Memory B cell (primary cell): ENCODE data around the gene SENP6.
"Not testable (repeated sequence)": the region's sequence is repeated elsewhere in the genome, so short reads cannot be mapped to it uniquely, and the experiment has no call there.

Source experiments
- ATAC-seq: fragments of 150-1000 bp; cut with Tn5 transposase; 2 replicates; pipeline ENCODE4 v1.10.0; 2021; ENCODE audit warnings: low read depth, mild to moderate bottlenecking, moderate library complexity
- DNase-seq, 2 donors: peaks; one replicate each; pipeline ENCODE4 v3.0.0; 2022; ENCODE audit warnings: low spot score in 2 of 2
- H3K27ac Mint-ChIP-seq: one replicate; pipeline ENCODE4 v1.8.0; 2022; ENCODE audit warnings: mild to moderate bottlenecking, moderate library complexity, mixed read lengths
- H3K27me3 Mint-ChIP-seq: one replicate; pipeline ENCODE4 v1.8.0; 2022; ENCODE audit warnings: mixed read lengths
- H3K36me3 Mint-ChIP-seq: one replicate; pipeline ENCODE4 v1.8.0; 2022; ENCODE audit warnings: mild to moderate bottlenecking, mixed read lengths
- H3K4me1 Mint-ChIP-seq: one replicate; pipeline ENCODE4 v1.8.0; 2022; ENCODE audit warnings: mixed read lengths
- H3K4me3 Mint-ChIP-seq: one replicate; pipeline ENCODE4 v1.8.0; 2022; ENCODE audit warnings: mild to moderate bottlenecking, moderate library complexity, mixed read lengths
- H3K9me3 Mint-ChIP-seq: one replicate; pipeline ENCODE4 v1.8.0; 2022; ENCODE audit warnings: mixed read lengths

SENP6 gene

GRCh38 chr6:75727206-75727605, 125.5 kb downstream of the SENP6 start:
- no peaks in the 10 kb centered on the region for H3K36me3 Mint-ChIP-seq
- H3K27me3 Mint-ChIP-seq, result no peaks in the 10 kb centered on the region
- H3K27ac Mint-ChIP-seq, result no peak overlapping the region
- no peak overlapping the region for H3K4me3 Mint-ChIP-seq
- H3K9me3 Mint-ChIP-seq, result no peaks in the 10 kb centered on the region
- no peak for DNase-seq
- H3K4me1 Mint-ChIP-seq, result no peaks in the 10 kb centered on the region
- no peak for ATAC-seq

- not testable (repeated sequence) for H3K9me3 Mint-ChIP-seq, DNase-seq, H3K4me1 Mint-ChIP-seq, H3K27me3 Mint-ChIP-seq, H3K27ac Mint-ChIP-seq, H3K36me3 Mint-ChIP-seq, H3K4me3 Mint-ChIP-seq, ATAC-seq
Measured at GRCh38 chr6:75731029-75731428, 129.3 kb downstream of the SENP6 start.

GRCh38 chr6:75735491-75736186, 134.0 kb downstream of the SENP6 start:
- DNase-seq, result no peak
- ATAC-seq, result no peak

GRCh38 chr6:75743971-75744370, 142.3 kb downstream of the SENP6 start:
- Mint-ChIP-seq H3K4me1 (peaks cover 9% of the 10 kb centered on the region), H3K4me3 (no peak overlapping the region), H3K27me3 (peaks cover 15% of the 10 kb centered on the region), H3K36me3 (no peaks in the 10 kb centered on the region), H3K27ac (no peak overlapping the region), H3K9me3 (no peaks in the 10 kb centered on the region)
- no peak for DNase-seq
- no peak for ATAC-seq

More at GRCh38 chr6:75735491-75736186, 134.0 kb downstream of the SENP6 start:
- H3K4me1 Mint-ChIP-seq, result peaks cover 3% of the 10 kb centered on the region
- H3K27ac Mint-ChIP-seq, result no peak overlapping the region
- H3K27me3 Mint-ChIP-seq, result no peaks in the 10 kb centered on the region
- H3K4me3 Mint-ChIP-seq, result no peak overlapping the region
- peaks cover 2% of the 10 kb centered on the region for H3K9me3 Mint-ChIP-seq
- H3K36me3 Mint-ChIP-seq, result no peaks in the 10 kb centered on the region

GRCh38 chr6:75745404-75745803, 143.7 kb downstream of the SENP6 start:
- Mint-ChIP-seq H3K9me3 (no peaks in the 10 kb centered on the region), H3K36me3 (no peaks in the 10 kb centered on the region), H3K4me3 (no peak overlapping the region), H3K27me3 (peaks cover 18% of the 10 kb centered on the region), H3K27ac (no peak overlapping the region), H3K4me1 (peaks cover 12% of the 10 kb centered on the region)
- ATAC-seq (no peak), DNase-seq (no peak)

- ATAC-seq, result no peak
- Mint-ChIP-seq H3K9me3 (no peaks in the 10 kb centered on the region), H3K36me3 (no peaks in the 10 kb centered on the region), H3K27me3 (peaks cover 21% of the 10 kb centered on the region), H3K4me1 (peaks cover 12% of the 10 kb centered on the region), H3K27ac (no peak overlapping the region), H3K4me3 (no peak overlapping the region)
- DNase-seq, result no peak
Measured at GRCh38 chr6:75746221-75746620, 144.5 kb downstream of the SENP6 start.

- Mint-ChIP-seq H3K4me1 (peaks cover 12% of the 10 kb centered on the region), H3K4me3 (peak overlapping the region; percentile 4), H3K9me3 (no peaks in the 10 kb centered on the region), H3K27me3 (peaks cover 21% of the 10 kb centered on the region), H3K36me3 (no peaks in the 10 kb centered on the region), H3K27ac (no peak overlapping the region)
- no peak for DNase-seq
- no peak for ATAC-seq
Measured at GRCh38 chr6:75747152-75747992, 145.7 kb downstream of the SENP6 start.

GRCh38 chr6:75748003-75748742, 146.5 kb downstream of the SENP6 start:
- H3K27ac Mint-ChIP-seq, result no peak overlapping the region

GRCh38 chr6:75748743-75749538, 147.3 kb downstream of the SENP6 start, which contains the start of gene MYO6:
Gene MYO6, plus strand, starts transcription at chr6:75749239. Its CDS starts 68,309 bp downstream, at chr6:75817548.
- peak within 1 kb of the TSS; percentile 92 for H3K27ac Mint-ChIP-seq
- H3K9me3 Mint-ChIP-seq, result no peaks in the 10 kb centered on the region
- peak within 1 kb of the TSS; percentile 93 for H3K4me3 Mint-ChIP-seq
- H3K36me3 Mint-ChIP-seq, result no peaks in the 10 kb centered on the region
- ATAC-seq, result peak; percentile 60
- H3K4me1 Mint-ChIP-seq, result peaks cover 12% of the 10 kb centered on the region
- H3K27me3 Mint-ChIP-seq, result peaks cover 19% of the 10 kb centered on the region
- peak; percentile 9 to 33 for DNase-seq

More at GRCh38 chr6:75748003-75748742, 146.5 kb downstream of the SENP6 start:
- Mint-ChIP-seq H3K4me3 (peak overlapping the region; percentile 88), H3K27me3 (peaks cover 23% of the 10 kb centered on the region), H3K4me1 (peaks cover 12% of the 10 kb centered on the region), H3K9me3 (no peaks in the 10 kb centered on the region), H3K36me3 (no peaks in the 10 kb centered on the region)
- DNase-seq (peak in 1 of 2 donors; percentile 9), ATAC-seq (peak; percentile 45)

- Mint-ChIP-seq H3K27ac (no peak overlapping the region), H3K27me3 (peaks cover 14% of the 10 kb centered on the region)
- no peak for ATAC-seq
Measured at GRCh38 chr6:75751443-75751842, 149.8 kb downstream of the SENP6 start.

GRCh38 chr6:75752365-75752764, 150.7 kb downstream of the SENP6 start:
- no peak overlapping the region for H3K4me3 Mint-ChIP-seq
- H3K36me3 Mint-ChIP-seq, result no peaks in the 10 kb centered on the region
- H3K27ac Mint-ChIP-seq, result no peak overlapping the region
- DNase-seq (no peak), ATAC-seq (no peak)
- H3K4me1 Mint-ChIP-seq, result peaks cover 10% of the 10 kb centered on the region
- H3K27me3 Mint-ChIP-seq, result peaks cover 12% of the 10 kb centered on the region
- H3K9me3 Mint-ChIP-seq, result no peaks in the 10 kb centered on the region

More at GRCh38 chr6:75751443-75751842, 149.8 kb downstream of the SENP6 start:
- Mint-ChIP-seq H3K4me3 (no peak overlapping the region), H3K36me3 (no peaks in the 10 kb centered on the region), H3K9me3 (no peaks in the 10 kb centered on the region), H3K4me1 (peaks cover 12% of the 10 kb centered on the region)
- no peak for DNase-seq

- no peak for ATAC-seq
- no peaks in the 10 kb centered on the region for H3K4me1 Mint-ChIP-seq
- H3K27me3 Mint-ChIP-seq, result peaks cover 14% of the 10 kb centered on the region
- H3K27ac Mint-ChIP-seq, result no peak overlapping the region
- H3K36me3 Mint-ChIP-seq, result no peaks in the 10 kb centered on the region
- no peak overlapping the region for H3K4me3 Mint-ChIP-seq
- H3K9me3 Mint-ChIP-seq, result no peaks in the 10 kb centered on the region
- no peak for DNase-seq
Measured at GRCh38 chr6:75755704-75756103, 154.0 kb downstream of the SENP6 start.

GRCh38 chr6:75757295-75757694, 155.6 kb downstream of the SENP6 start:
- peaks cover 12% of the 10 kb centered on the region for H3K27me3 Mint-ChIP-seq
- H3K9me3 Mint-ChIP-seq, result no peaks in the 10 kb centered on the region
- ATAC-seq, result no peak
- DNase-seq, result no peak
- no peak overlapping the region for H3K27ac Mint-ChIP-seq
- no peaks in the 10 kb centered on the region for H3K4me1 Mint-ChIP-seq
- H3K4me3 Mint-ChIP-seq, result no peak overlapping the region
- H3K36me3 Mint-ChIP-seq, result no peaks in the 10 kb centered on the region
